ENCODE measurements around the gene FCER2. TPM values are rescaled to one million over a fixed set of nuclear protein-coding genes. Genes with fewer than 3 reads are reported as not detected.

Gene FCER2
- total RNA-seq, 2 experiments from 2014 or later: 0.29 to 0.31 TPM

DNA sequence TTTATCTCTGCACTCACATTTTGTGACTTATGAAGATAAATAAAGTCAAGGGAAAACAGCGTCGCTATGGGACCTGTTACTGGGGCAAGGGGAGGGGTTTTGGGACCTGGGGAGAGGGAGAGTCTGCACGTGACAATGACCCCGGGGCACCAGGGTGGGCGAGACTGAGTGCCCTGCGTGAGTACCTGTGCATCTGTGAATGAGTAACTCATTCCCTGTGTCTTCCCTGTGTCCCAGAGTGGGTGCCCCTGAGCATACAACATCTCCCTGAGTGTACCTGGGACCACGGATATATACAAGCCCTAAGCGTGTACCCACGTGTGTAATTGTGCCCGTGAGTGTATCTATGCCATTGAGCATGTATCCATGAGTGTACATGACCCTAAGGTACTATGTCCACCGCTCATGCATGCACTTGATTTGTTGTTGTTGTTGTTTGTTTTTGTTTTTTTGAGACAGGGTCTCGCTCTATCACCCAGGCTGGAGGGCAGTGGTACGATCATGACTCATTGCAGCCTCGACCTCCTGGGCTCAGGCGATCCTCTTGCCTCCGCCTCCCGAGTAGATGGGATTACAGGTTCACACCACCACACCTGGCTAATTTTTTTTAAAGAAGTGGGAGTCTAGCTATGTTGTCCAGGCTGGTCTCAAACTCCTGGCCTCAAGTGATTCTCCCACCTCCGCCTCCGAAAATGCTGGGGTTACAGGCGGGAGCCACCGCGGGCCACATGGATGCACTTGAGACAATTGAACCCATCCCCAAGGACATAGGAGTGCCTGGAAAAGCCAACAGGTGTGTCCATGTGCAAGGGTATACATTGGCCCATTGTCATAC is 21.9 kb downstream of the FCER2 start:
- DNase-seq: no peak
- H3K27me3 Mint-ChIP-seq (ENCODE audit: low read depth): peaks cover 14% of the 10 kb centered on the region
- peaks cover 11% of the 10 kb centered on the region for H3K36me3 Mint-ChIP-seq (ENCODE audit: low read depth)
- H3K4me1 Mint-ChIP-seq (ENCODE audit: low read depth): peaks cover 55% of the 10 kb centered on the region
- CTCF ChIA-PET: interaction anchor here (0.7 to 3.2 kb wide), 30 partner anchors 9 to 579 kb away, joined by 3 to 100 read pairs (median 5); partner anchors contain the start of genes FCER2, PET100, RETN and TIMM44
- H3K9me3 Mint-ChIP-seq (ENCODE audit: insufficient read depth): no peaks in the 10 kb centered on the region
- H3K4me3 Mint-ChIP-seq: peak overlapping the region; percentile 87
- POLR2A ChIA-PET: interaction anchor here (0.9 to 1.4 kb wide), 2 partner anchors 50 to 112 kb away, joined by 5 read pairs; partner anchors contain the start of genes PET100 and XAB2
- peak overlapping the region; percentile 76 for H3K27ac Mint-ChIP-seq
- ATAC-seq: no peak

DNA sequence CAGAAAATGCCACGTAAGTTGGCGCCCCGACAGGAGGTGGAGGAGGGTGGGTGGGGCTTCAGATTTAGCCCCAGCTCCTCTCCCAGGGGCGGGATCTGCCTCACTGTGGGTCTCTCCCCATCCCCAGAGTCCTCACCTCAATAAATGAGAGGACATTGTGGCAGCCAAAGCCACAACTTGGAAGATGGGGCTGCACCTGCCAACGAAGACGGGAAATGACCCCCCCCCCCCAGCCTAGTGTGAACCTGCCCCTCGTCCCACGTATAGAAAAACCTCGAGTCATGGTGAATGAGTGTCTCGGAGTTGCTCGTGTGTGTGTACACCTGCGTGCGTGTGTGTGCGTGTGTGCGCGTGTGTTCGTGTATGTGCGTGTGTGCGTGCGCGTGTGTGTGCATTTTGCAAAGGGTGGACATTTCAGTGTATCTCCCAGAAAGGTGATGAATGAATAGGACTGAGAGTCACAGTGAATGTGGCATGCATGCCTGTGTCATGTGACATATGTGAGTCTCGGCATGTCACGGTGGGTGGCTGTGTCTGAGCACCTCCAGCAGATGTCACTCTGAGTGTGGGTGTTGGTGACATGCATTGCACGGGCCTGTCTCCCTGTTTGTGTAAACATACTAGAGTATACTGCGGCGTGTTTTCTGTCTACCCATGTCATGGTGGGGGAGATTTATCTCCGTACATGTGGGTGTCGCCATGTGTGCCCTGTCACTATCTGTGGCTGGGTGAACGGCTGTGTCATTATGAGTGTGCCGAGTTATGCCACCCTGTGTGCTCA is 22.8 kb downstream of the FCER2 start:
- DNase-seq (peak; percentile 74), ATAC-seq (peak; percentile 45)
- H3K36me3 Mint-ChIP-seq (ENCODE audit: low read depth): peaks cover 11% of the 10 kb centered on the region
- H3K4me3 Mint-ChIP-seq: peak overlapping the region; percentile 40
- H3K4me1 Mint-ChIP-seq (ENCODE audit: low read depth): peaks cover 60% of the 10 kb centered on the region
- peak overlapping the region; percentile 76 for H3K27ac Mint-ChIP-seq
- CTCF ChIA-PET: interaction anchor here (0.8 to 3.1 kb wide), 5 partner anchors 27 to 120 kb away, joined by 3 to 12 read pairs (median 4); no protein-coding TSS in a partner anchor
- POLR2A ChIA-PET: interaction anchor here (0.9 kb wide), 1 partner anchor 38 kb away, joined by 3 read pairs; no protein-coding TSS in a partner anchor
- H3K9me3 Mint-ChIP-seq (ENCODE audit: insufficient read depth): no peaks in the 10 kb centered on the region
- peaks cover 17% of the 10 kb centered on the region for H3K27me3 Mint-ChIP-seq (ENCODE audit: low read depth)

DNA sequence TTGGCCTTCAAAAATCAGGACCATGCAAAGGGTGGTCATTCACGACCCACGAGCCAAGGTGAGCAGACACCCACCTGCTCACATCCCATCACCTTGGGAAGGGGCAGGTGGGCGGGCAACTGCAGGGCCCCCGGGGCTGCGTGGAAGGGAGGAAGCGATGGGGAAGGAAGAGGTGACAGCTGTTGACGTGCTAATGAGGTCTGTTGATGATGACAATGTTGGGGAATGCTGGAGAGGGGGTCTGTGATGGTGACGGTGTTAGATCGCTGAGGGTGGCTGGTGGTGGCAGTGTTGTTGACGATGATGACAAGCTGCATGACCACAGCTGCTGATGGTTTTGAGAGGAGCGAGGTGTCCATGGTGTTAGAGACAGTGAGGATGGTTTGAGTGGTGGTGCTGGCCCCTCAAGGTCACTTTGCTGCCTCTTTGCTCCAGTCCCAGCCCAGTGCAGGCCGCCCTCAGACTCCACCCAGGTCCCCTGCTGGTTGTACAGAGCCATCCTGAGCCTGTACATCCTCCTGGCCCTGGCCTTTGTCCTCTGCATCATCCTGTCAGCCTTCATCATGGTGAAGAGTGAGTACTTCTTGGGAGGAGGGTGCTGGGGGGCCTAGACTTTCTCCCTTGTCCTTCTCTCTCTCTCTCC is 24.1 kb downstream of the FCER2 start:
- POLR2A ChIA-PET: interaction anchor here (0.9 to 1.1 kb wide), 3 partner anchors 36 to 48 kb away, joined by 3 read pairs; partner anchors contain the start of genes PET100, STXBP2 and XAB2
- no peak for DNase-seq
- no peaks in the 10 kb centered on the region for H3K9me3 Mint-ChIP-seq (ENCODE audit: insufficient read depth)

DNA sequence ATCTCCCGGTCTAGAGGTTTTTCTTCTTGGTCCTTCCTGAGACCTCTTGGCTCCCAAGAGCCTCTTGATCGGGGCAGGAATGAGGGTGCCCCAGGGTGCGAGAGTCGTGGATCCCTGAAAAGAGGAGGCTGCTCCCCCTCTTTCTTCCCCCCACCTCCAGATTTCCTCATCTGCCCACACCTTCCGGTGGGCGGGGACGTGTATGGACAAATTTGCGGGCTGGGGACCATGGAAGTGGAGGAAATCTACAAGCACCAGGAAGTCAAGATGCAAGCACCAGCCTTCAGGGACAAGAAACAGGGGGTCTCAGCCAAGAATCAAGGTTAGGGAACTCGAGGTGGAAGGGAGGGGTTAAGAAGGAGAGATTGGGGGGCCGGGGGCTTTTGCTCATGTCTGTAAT is 25.1 kb downstream of the FCER2 start, which contains the start of gene MCEMP1:
MCEMP1 (plus strand) TSS at position 237 of the 400 bp plus-strand sequence; CDS start at position 268, 31 bp downstream.
- ATAC-seq (no peak), DNase-seq (no peak)
- Mint-ChIP-seq H3K9me3 (ENCODE audit: insufficient read depth) (no peaks in the 10 kb centered on the region), H3K27ac (no peak within 1 kb of the TSS), H3K4me3 (peak within 1 kb of the TSS; percentile 25), H3K36me3 (ENCODE audit: low read depth) (peaks cover 2% of the 10 kb centered on the region), H3K4me1 (ENCODE audit: low read depth) (peaks cover 56% of the 10 kb centered on the region), H3K27me3 (ENCODE audit: low read depth) (peaks cover 20% of the 10 kb centered on the region)
- POLR2A ChIA-PET: interaction anchor here (0.5 to 1.1 kb wide), 3 partner anchors 38 to 47 kb away, joined by 3 to 5 read pairs (median 3); partner anchors contain the start of genes PET100, STXBP2 and XAB2
- CTCF ChIA-PET: interaction anchor here (1.5 to 3.1 kb wide), 2 partner anchors 109 to 123 kb away, joined by 5 to 12 read pairs; no protein-coding TSS in a partner anchor

More for the DNA sequence above, 24.1 kb downstream of the FCER2 start:
- peaks cover 60% of the 10 kb centered on the region for H3K4me1 Mint-ChIP-seq (ENCODE audit: low read depth)
- H3K27me3 Mint-ChIP-seq (ENCODE audit: low read depth): peaks cover 19% of the 10 kb centered on the region
- no peak overlapping the region for H3K4me3 Mint-ChIP-seq
- no peak overlapping the region for H3K27ac Mint-ChIP-seq
- CTCF ChIA-PET: interaction anchor here (1.3 to 3.1 kb wide), 5 partner anchors 25 to 122 kb away, joined by 3 to 12 read pairs (median 4); no protein-coding TSS in a partner anchor
- ATAC-seq: no peak
- peaks cover 8% of the 10 kb centered on the region for H3K36me3 Mint-ChIP-seq (ENCODE audit: low read depth)

DNA sequence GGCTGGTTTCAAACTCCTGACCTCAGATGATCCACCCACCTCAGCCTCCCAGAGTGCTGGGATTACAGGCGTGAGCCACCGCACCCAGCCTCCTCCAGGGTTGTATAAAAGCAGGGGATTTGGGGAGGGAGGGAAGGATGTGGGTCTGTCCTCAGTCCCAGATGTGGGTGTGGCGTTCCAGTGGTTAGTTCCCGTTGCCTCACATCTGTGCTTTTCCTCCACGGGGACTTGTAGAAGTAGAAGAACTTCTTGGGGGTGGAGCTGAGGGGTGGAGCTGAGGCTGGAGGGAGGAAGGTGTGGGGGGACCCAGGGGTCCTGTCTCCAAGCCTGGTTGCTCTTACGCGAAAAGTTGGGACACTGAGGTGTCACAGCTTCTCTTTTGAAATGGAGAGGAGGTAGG is 25.6 kb downstream of the FCER2 start:
- Mint-ChIP-seq H3K4me3 (peak overlapping the region; percentile 25), H3K4me1 (ENCODE audit: low read depth) (peaks cover 55% of the 10 kb centered on the region), H3K9me3 (ENCODE audit: insufficient read depth) (no peaks in the 10 kb centered on the region), H3K27ac (no peak overlapping the region), H3K36me3 (ENCODE audit: low read depth) (no peaks in the 10 kb centered on the region), H3K27me3 (ENCODE audit: low read depth) (peaks cover 23% of the 10 kb centered on the region)
- ChIA-PET POLR2A (interaction anchor here (0.5 kb wide), 1 partner anchor 39 kb away, joined by 5 read pairs; no protein-coding TSS in a partner anchor), CTCF (interaction anchor here (3.1 kb wide), 1 partner anchor 123 kb away, joined by 12 read pairs; no protein-coding TSS in a partner anchor)
- DNase-seq (no peak), ATAC-seq (no peak)

DNA sequence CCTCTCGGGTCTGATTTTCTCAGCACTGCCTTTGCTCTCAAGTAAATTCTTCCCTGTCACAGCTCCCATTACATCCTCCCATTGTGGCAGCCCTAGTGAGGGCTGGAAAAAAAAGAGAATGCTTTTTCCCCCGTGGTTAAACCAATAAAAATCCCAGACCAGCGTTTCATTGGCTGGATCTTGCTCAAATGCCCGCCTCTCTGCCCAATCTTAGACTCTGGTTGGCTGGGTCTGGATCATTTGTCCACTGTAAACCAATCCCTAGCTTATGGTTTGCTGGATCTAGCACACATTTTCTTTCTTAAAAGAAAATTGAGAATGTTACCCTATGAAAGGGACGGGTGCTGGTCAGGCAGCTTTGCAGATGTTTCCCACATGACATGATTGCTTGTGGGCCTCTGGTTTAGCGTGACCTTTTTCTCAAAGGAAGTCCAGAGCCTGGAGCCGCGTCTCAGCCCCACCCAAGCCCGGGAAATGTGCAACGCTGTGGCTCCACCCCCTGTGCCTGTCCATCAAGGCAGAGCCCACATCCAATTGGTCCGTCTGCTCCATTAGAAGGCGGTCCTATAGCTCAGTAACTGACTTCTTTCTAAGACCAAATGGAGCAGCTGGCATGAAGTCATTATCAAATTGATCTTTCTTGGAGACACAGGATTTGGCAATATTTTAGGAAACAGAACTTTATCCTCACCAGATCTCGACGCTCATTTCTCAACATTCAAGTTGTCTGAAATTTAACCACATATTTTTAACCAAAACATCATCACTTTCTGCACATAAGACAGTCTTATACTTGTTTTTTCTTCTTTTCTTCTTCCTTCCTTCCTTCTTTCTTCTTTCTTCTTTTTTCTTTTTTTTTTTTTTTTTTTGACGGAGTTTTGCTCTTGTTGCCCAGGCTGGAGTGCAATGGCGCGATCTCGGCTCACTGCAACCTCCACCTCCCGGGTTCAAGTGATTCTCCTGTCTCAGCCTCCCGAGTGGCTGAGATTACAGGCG is 27.6 kb downstream of the FCER2 start:
- Mint-ChIP-seq H3K27me3 (ENCODE audit: low read depth) (peaks cover 30% of the 10 kb centered on the region), H3K27ac (no peak overlapping the region), H3K36me3 (ENCODE audit: low read depth) (no peaks in the 10 kb centered on the region), H3K4me1 (ENCODE audit: low read depth) (peaks cover 57% of the 10 kb centered on the region), H3K9me3 (ENCODE audit: insufficient read depth) (no peaks in the 10 kb centered on the region), H3K4me3 (no peak overlapping the region)
- DNase-seq (peak; percentile 48), ATAC-seq (peak; percentile 45)
- POLR2A ChIA-PET: no interaction called here
- CTCF ChIA-PET: interaction anchor here (1.0 kb wide), 1 partner anchor 17 kb away, joined by 4 read pairs; no protein-coding TSS in a partner anchor

DNA sequence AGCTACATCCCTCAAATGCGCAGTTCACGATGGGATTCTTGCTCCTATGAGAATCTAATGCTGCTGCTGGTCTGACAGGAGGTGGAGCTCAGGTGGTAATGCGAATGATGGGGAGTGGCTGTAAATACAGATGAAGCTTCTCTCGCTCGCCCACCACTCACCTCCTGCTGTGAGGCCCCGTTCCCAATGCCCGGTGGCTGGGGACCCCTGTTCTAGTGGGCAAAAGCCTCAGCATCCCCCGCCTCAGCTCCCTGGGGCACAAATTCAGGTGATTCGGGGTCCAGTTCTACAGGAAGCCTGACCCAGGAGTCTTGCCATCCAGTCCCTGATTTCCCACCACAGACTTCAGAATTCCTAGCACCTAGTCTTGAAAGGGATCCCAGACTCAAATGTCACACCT is 29.4 kb downstream of the FCER2 start:
- Mint-ChIP-seq H3K4me3 (no peak overlapping the region), H3K27ac (no peak overlapping the region), H3K27me3 (ENCODE audit: low read depth) (peaks cover 22% of the 10 kb centered on the region), H3K36me3 (ENCODE audit: low read depth) (no peaks in the 10 kb centered on the region), H3K4me1 (ENCODE audit: low read depth) (peaks cover 50% of the 10 kb centered on the region), H3K9me3 (ENCODE audit: insufficient read depth) (no peaks in the 10 kb centered on the region)
- CTCF ChIA-PET: no interaction called here
- DNase-seq (no peak), ATAC-seq (no peak)
- POLR2A ChIA-PET: no interaction called here

DNA sequence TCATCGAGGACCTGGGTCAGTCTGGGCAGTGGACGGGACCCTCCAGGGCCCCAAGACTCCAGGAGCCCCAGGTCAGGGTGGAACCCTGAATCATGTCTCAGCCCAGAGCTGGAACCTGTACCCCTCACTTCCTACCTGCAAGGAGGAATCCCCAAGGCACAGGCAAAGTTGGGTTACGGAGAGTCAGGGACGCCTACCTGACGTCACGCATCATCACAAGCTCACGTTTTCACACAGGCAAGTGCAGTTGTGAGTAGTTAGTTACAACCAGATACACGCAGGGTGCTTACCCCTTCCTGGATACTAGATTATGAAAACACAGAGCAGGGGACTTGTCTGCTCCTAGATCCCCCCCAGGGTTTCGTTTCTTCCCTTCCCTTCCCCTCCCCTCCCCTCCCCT is 31.1 kb downstream of the FCER2 start:
- POLR2A ChIA-PET: interaction anchor here (0.8 kb wide), 1 partner anchor 14 kb away, joined by 3 read pairs; no protein-coding TSS in a partner anchor
- ATAC-seq (no peak), DNase-seq (no peak)
- no peaks in the 10 kb centered on the region for H3K36me3 Mint-ChIP-seq (ENCODE audit: low read depth)
- no peak overlapping the region for H3K27ac Mint-ChIP-seq
- H3K4me1 Mint-ChIP-seq (ENCODE audit: low read depth): peaks cover 33% of the 10 kb centered on the region
- H3K27me3 Mint-ChIP-seq (ENCODE audit: low read depth): peaks cover 22% of the 10 kb centered on the region
- CTCF ChIA-PET: interaction anchor here (1.1 to 4.7 kb wide), 3 partner anchors 10 to 233 kb away, joined by 3 to 33 read pairs (median 4); partner anchors contain the start of genes MAP2K7 and TRAPPC5
- no peaks in the 10 kb centered on the region for H3K9me3 Mint-ChIP-seq (ENCODE audit: insufficient read depth)
- H3K4me3 Mint-ChIP-seq: peak overlapping the region; percentile 65

DNA sequence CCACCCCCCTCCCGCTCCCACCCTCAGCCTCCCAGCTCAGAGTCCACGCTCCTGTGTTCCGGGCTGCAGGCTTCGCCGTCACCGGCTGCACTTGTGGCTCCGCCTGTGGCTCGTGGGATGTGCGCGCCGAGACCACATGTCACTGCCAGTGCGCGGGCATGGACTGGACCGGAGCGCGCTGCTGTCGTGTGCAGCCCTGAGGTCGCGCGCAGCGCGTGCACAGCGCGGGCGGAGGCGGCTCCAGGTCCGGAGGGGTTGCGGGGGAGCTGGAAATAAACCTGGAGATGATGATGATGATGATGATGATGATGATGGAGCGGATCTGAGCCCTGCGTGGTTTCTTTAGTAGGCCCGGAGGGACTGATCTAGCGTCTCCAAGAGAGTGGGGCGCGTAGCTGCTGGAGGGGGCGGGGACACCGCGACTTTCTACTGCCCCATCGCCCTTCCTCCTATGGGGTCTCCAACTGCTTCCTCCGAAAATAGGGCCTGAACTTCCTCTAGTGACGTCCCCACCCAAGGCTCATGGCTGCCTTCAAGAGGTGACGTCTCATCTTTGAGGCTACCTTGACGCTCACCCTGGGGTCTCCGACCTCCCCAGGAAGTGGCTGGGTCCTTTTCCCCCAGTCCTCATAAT is 31.7 kb downstream of the FCER2 start:
- ATAC-seq (peak; percentile 55), DNase-seq (peak; percentile 62)
- peaks cover 32% of the 10 kb centered on the region for H3K4me1 Mint-ChIP-seq (ENCODE audit: low read depth)
- peak overlapping the region; percentile 65 for H3K4me3 Mint-ChIP-seq
- ChIA-PET POLR2A (interaction anchor here (0.6 to 1.0 kb wide), 2 partner anchors 9 to 500 kb away, joined by 3 read pairs; no protein-coding TSS in a partner anchor), CTCF (interaction anchor here (1.1 to 4.7 kb wide), 4 partner anchors 11 to 234 kb away, joined by 3 to 33 read pairs (median 5); partner anchors contain the start of genes MAP2K7 and TRAPPC5)
- peak overlapping the region; percentile 52 for H3K27ac Mint-ChIP-seq
- H3K27me3 Mint-ChIP-seq (ENCODE audit: low read depth): peaks cover 22% of the 10 kb centered on the region
- H3K36me3 Mint-ChIP-seq (ENCODE audit: low read depth): no peaks in the 10 kb centered on the region
- H3K9me3 Mint-ChIP-seq (ENCODE audit: insufficient read depth): no peaks in the 10 kb centered on the region

Measured in activated CD8-positive, alpha-beta T cell treated with anti-CD3 and anti-CD28 coated beads, Interleukin-2, amount 10 ng/mL, durations not matched to agents 7 days and 5 days (primary cell).